GM19035 (cell line): ENCODE results near the gene VAV2.

ENCODE experiments used
- ATAC-seq: cut with Tn5 transposase; IDR thresholded peaks from one replicate; pipeline ENCODE4 v1.9.1; 2021; ENCODE audit not compliant: unreplicated experiment

Gene VAV2

GRCh38 chr9:133881671-133882381 is 110.3 kb downstream of the VAV2 start:
- no peak for ATAC-seq

- ATAC-seq, result no peak
Measured at GRCh38 chr9:133880851-133881661, 111.1 kb downstream of the VAV2 start.

GRCh38 chr9:133880136-133880535 is 112.0 kb downstream of the VAV2 start:
- no peak for ATAC-seq

GRCh38 chr9:133879615-133880014 is 112.5 kb downstream of the VAV2 start:
- no peak for ATAC-seq

DNA sequence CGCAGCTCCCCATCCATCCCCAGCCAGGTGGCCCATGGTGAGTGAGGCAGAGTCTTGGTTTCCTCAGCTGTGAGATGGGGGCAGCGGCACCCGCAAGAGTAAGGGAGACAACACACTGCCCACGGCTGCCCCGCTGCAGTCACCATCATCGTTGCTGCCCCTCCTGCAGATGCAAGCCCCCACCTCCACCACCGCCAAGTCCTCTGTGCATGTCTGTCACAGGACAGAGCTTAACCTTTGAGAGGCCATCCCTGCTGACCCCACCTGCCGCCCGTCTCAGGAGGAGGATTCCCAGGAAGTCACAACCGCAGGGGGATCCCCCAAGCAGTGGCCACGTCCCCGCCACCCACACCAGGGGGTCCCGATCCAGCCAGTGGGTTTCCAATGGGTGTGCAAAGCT is 113.7 kb downstream of the VAV2 start:
- ATAC-seq, result no peak

DNA sequence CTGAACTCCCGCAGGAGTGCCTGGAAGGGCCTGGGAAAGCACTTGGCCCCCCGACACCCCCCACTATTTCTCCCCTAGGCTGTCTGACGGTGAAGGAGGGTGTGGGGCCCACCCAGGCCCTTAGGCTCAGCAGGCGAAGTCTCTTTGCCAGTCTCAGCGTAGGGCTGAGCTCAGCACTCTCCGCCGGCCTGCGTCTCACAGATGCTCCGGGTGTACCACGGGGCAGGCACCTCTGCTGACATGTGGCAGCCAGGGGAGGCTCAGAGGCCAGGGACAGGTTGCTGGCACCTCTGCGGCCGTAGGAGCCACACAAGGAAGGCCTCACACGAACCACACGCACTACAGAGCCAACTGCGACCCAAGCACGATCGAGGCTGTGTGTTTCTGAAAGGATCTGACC is 114.2 kb downstream of the VAV2 start:
- ATAC-seq, result no peak

DNA sequence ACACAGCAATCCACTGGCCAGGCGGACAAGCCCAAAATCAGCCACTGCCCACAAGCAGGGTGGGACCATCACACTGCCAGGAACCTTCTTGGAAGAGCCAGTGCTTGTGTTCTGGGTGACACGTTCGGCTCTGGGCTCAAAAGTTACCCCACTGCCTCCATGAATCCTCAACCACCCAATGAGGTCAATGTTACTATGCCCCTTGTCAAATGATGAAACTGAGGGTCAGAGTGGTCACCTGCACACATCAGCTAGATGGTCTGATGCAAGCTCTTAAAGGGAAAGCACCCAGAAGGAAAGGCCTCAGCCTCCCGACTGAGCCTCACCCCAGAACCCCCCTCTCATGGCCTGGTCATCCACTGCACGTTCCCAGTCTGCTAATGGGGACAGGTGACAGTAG is 114.8 kb downstream of the VAV2 start:
- ATAC-seq, result no peak

GRCh38 chr9:133876836-133877235 is 115.3 kb downstream of the VAV2 start:
- ATAC-seq, result no peak

DNA sequence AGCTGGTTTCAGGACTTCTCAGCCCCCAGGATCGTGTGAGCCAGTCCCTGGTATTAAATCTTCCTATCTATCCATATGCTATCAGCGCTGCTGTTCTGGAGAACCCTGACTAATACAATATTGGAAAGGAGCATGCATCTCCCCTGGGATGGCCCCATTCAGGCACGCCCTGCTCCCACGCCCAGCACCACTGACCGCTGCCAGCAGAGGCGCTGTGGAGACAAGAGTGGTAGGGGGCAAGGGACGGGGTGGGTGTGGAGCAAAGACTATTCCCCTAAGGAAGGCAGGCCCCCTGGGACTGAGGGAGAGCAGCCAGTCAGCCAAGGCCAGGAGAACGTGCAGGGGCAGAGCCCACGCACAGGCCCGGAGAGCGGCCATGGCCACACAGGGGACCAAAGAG is 116.0 kb downstream of the VAV2 start:
- no peak for ATAC-seq

- no peak for ATAC-seq
Measured at GRCh38 chr9:133875131-133875530, 117.0 kb downstream of the VAV2 start.

- ATAC-seq, result no peak
Measured at GRCh38 chr9:133874659-133875058, 117.5 kb downstream of the VAV2 start.

DNA sequence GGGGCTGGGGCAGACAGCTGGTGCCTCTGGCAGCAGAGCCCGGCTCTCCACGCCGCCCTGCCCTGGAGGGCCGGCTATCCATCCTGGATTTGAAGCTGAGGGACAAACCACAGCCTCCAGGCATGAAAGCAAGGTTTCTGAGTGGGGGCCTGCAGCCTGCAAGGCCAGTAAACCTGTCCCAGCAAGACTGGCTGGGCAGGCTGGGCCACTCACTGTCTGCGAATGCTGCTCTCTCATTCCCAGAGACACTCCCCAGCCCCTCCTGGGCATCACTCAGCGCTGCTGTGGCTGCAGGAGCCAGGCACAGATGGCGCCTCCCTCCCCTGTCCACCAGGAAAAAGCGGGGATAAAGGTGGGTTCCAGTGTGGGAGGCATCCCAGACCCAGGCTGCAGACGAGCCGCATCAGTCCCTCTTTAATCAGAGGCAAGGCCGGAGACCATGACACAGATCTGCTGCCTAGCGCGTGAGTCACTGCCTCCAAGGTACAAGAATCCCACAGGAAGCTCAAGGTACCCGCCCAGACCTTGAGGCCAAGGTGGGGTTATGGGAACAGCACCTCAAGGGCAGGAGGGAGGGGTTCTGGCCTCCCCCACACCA is 118.0 kb downstream of the VAV2 start:
- ATAC-seq, result no peak

- no peak for ATAC-seq
Measured at GRCh38 chr9:133873461-133873891, 118.6 kb downstream of the VAV2 start.

GRCh38 chr9:133873009-133873408 is 119.1 kb downstream of the VAV2 start:
- ATAC-seq, result no peak

GRCh38 chr9:133870598-133871595 is 121.2 kb downstream of the VAV2 start:
- ATAC-seq, result no peak

- no peak for ATAC-seq
Measured at GRCh38 chr9:133869674-133870405, 122.3 kb downstream of the VAV2 start.

- no peak for ATAC-seq
Measured at GRCh38 chr9:133868203-133868602, 123.9 kb downstream of the VAV2 start.

DNA sequence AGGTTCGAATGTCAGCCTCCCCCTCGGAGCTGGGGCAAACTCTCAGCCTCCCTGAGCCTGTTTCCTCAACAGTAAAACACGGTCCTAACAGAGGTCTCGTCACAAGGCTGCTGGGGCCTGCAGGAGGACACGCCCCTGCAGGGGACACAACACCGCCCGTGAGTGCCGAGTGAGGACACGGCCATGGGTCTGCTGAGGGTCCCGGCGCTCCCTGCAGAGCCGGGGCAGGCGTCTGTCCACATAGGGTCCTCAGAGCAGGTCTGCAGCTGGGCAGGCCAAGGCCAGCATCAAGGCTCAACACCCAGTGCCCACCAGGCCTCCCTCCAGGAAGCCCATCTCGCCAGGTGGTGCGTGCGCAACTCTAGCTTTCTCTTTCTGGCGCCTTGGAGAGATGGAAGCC is 125.2 kb downstream of the VAV2 start:
- no peak for ATAC-seq

GRCh38 chr9:133864011-133864410 is 128.1 kb downstream of the VAV2 start:
- ATAC-seq, result no peak

DNA sequence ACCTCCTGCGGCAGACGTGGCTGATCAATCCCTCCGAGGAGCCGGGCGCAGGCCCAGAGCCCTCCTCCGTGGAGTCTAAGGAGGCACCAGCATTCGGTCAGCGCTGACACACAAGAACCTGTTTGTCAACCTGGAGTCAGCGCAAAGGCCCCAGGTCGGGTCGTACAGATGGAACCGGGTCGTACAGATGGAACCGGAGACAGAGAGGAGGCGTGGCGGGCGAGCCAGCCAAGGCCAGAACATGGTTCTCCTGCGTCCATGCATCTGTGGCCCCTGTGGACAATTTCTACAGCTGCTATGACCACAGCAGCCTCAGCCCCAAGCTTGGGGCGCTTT is 128.9 kb downstream of the VAV2 start:
- no peak for ATAC-seq
